Upper lobe of left lung (tissue), 6 donors: ENCODE measurements around the gene DDX60. TPM values are rescaled to one million over a fixed set of nuclear protein-coding genes. Genes with fewer than 3 reads are reported as not detected.
"Not testable (repeated sequence)": the region's sequence is repeated elsewhere in the genome, so short reads cannot be mapped to it uniquely, and the experiment has no call there.

Source experiments
- ATAC-seq, 2 donors: fragments of 200-7000 bp; cut with Tn5 transposase; one replicate each; pipeline ENCODE4 v1.9.1; 2022; ENCODE audit warnings: mild to moderate bottlenecking in 2 of 2, moderate library complexity in 2 of 2; ENCODE audit not compliant: low FRiP score in 2 of 2
- DNase-seq, 2 donors: peaks; one replicate each; pipeline ENCODE4 v3.0.0-alpha.2; 2019 to 2020
- H3K27ac ChIP-seq, 4 donors: fragments of 200-600 bp; sonication (generic); one replicate each; pipeline ENCODE4 v1.5.1; 2016 to 2019
- H3K27me3 ChIP-seq, 4 donors: fragments of 200-600 bp; sonication (generic); one replicate each; pipeline ENCODE4 v1.5.1; 2017 to 2019
- H3K36me3 ChIP-seq, 4 donors: fragments of 200-600 bp; sonication (generic); one replicate each; pipeline ENCODE4 v1.5.1; 2016 to 2019
- H3K4me1 ChIP-seq, 4 donors: fragments of 200-600 bp; sonication (generic); one replicate each; pipeline ENCODE4 v1.5.1; 2018 to 2019
- H3K4me3 ChIP-seq, 4 donors: fragments of 200-600 bp; sonication (generic); one replicate each; pipeline ENCODE4 v1.5.1; 2017 to 2019; ENCODE audit warnings: mild to moderate bottlenecking in 2 of 4, moderate library complexity in 1 of 4
- H3K9me3 ChIP-seq, 4 donors: fragments of 200-600 bp; sonication (generic); one replicate each; pipeline ENCODE4 v1.5.1; 2018 to 2019
- CTCF ChIP-seq, 6 experiments: fragments of 450-650 bp in 4 of 6; fragments of 200-600 bp in 2 of 6; sonication (generic) in 2 of 6; IDR thresholded peaks; one replicate each; pipeline ENCODE4 v1.5.1; 2016 to 2019; ENCODE audit warnings: antibody characterized with exemption in 6 of 6
- EP300 ChIP-seq, 4 donors: sonication (generic); formaldehyde crosslinking; IDR thresholded peaks; one replicate each; pipeline ENCODE4 v1.5.1; 2017; ENCODE audit warnings: antibody characterized with exemption in 4 of 4, control low read depth in 2 of 4
- POLR2A ChIP-seq, 4 donors: fragments of 450-650 bp; IDR thresholded peaks; one replicate each; pipeline ENCODE4 v1.5.1; 2016 to 2017; ENCODE audit warnings: antibody characterized with exemption in 4 of 4, mild to moderate bottlenecking in 2 of 4
- POLR2AphosphoS5 ChIP-seq, 2 donors: sonication (generic); formaldehyde crosslinking; IDR thresholded peaks; one replicate each; pipeline ENCODE4 v1.5.1; 2017; ENCODE audit warnings: antibody characterized with exemption in 2 of 2
- WGBS, 2 donors: methylation state at CpG; one replicate each; pipeline ENCODE4 v1.1.5; 2017 to 2018; 5-methylcytosine and 5-hydroxymethylcytosine counted together
- total RNA-seq, 6 donors: library from RNA; depleted of rRNA in 4 of 6; stranded (reverse); fragments of >200 nt in 4 of 6; gene quantifications; one replicate each; pipeline versions ENCODE4 v1.1.0 to v1.2.1, GENCODE V29; 2016 to 2021
- donor health status: DM: no; HTN: no; CAD: no; lungs with moderate emphysema.
- donor health status: DM: no; HTN: yes; CAD: no; lungs with severe emphysema.

DDX60 gene
- total RNA-seq, 6 donors from 2014 or later: 15.7 to 37.5 (median 22.1) TPM

- WGBS, 2 donors: 100% methylated on average over 1 of the region's 1 CpG
- Histone ChIP-seq H3K4me1 (peaks cover 0 to 8% (median 0%) of the 10 kb centered on the region in 4 donors), H3K27ac (no peak overlapping the region), H3K4me3 (no peak overlapping the region), H3K9me3 (no peaks in the 10 kb centered on the region), H3K27me3 (no peaks in the 10 kb centered on the region), H3K36me3 (peaks cover 0 to 40% (median 12%) of the 10 kb centered on the region in 4 donors)
- no peak for ATAC-seq
- TF ChIP-seq CTCF (IDR thresholded peaks at IDR 0.05) (no peak), EP300 (IDR thresholded peaks at IDR 0.05) (no peak), POLR2AphosphoS5 (IDR thresholded peaks at IDR 0.05) (no peak), POLR2A (IDR thresholded peaks at IDR 0.05) (no peak)
- no peak for DNase-seq
Measured at GRCh38 chr4:168218645-168219044, 99.9 kb downstream of the DDX60 start.

GRCh38 chr4:168213511-168213910 lies 105.0 kb downstream of the DDX60 start:
- H3K27ac ChIP-seq, H3K4me3 ChIP-seq, ATAC-seq, H3K4me1 ChIP-seq, H3K9me3 ChIP-seq, DNase-seq, H3K27me3 ChIP-seq: not testable (repeated sequence)
- H3K36me3 ChIP-seq: peaks cover 0 to 22% (median 7%) of the 10 kb centered on the region in 4 donors

- no peaks in the 10 kb centered on the region for H3K9me3 ChIP-seq
- ATAC-seq (no peak), DNase-seq (no peak)
- WGBS, 2 donors: 69 to 72% methylated on average over 3 of the region's 3 CpGs
- peaks cover 0 to 17% (median 6%) of the 10 kb centered on the region in 4 donors for H3K36me3 ChIP-seq
- TF ChIP-seq POLR2AphosphoS5 (IDR thresholded peaks at IDR 0.05) (no peak), CTCF (IDR thresholded peaks at IDR 0.05) (no peak), EP300 (IDR thresholded peaks at IDR 0.05) (no peak), POLR2A (IDR thresholded peaks at IDR 0.05) (no peak)
- no peaks in the 10 kb centered on the region for H3K4me1 ChIP-seq
- no peak overlapping the region for H3K27ac ChIP-seq
- H3K27me3 ChIP-seq: no peaks in the 10 kb centered on the region
- H3K4me3 ChIP-seq: no peak overlapping the region
Measured at GRCh38 chr4:168212656-168213055, 105.9 kb downstream of the DDX60 start.

- no peak for TF ChIP-seq POLR2A (IDR thresholded peaks at IDR 0.05)
- no peak for TF ChIP-seq CTCF (IDR thresholded peaks at IDR 0.05)
- no peak for TF ChIP-seq POLR2AphosphoS5 (IDR thresholded peaks at IDR 0.05)
- no peak for ATAC-seq
- no peak for DNase-seq
- Histone ChIP-seq H3K9me3 (peaks cover 0 to 3% (median under 1%) of the 10 kb centered on the region in 4 donors), H3K27ac (no peak overlapping the region), H3K4me1 (no peaks in the 10 kb centered on the region), H3K36me3 (no peaks in the 10 kb centered on the region), H3K4me3 (no peak overlapping the region), H3K27me3 (no peaks in the 10 kb centered on the region)
- WGBS, 2 donors: 83 to 85% methylated on average over 3 of the region's 3 CpGs
Measured at GRCh38 chr4:168208957-168209614, 109.5 kb downstream of the DDX60 start.

GRCh38 chr4:168203233-168203911 lies 115.2 kb downstream of the DDX60 start:
- TF ChIP-seq EP300 (IDR thresholded peaks at IDR 0.05) (no peak), CTCF (IDR thresholded peaks at IDR 0.05) (no peak), POLR2A (IDR thresholded peaks at IDR 0.05) (no peak), POLR2AphosphoS5 (IDR thresholded peaks at IDR 0.05) (no peak)

More at GRCh38 chr4:168203233-168203911, 115.2 kb downstream of the DDX60 start:
- H3K27ac ChIP-seq: no peak overlapping the region
- H3K4me1 ChIP-seq: no peaks in the 10 kb centered on the region
- H3K36me3 ChIP-seq: no peaks in the 10 kb centered on the region
- no peak overlapping the region for H3K4me3 ChIP-seq
- ATAC-seq (no peak), DNase-seq (no peak)
- 96 to 100% methylated on average over 2 to 4 of the region's 4 CpGs for WGBS, 2 donors
- H3K9me3 ChIP-seq: peaks cover 9 to 19% (median 10%) of the 10 kb centered on the region in 4 donors
- H3K27me3 ChIP-seq: no peaks in the 10 kb centered on the region
